PC-3 (cell line): ENCODE results near the gene CCDC144A.
"Not testable (repeated sequence)": the region's sequence is repeated elsewhere in the genome, so short reads cannot be mapped to it uniquely, and the experiment has no call there.

Experiments
- EZH2 ChIP-seq: fragments of 300-600 bp; sonication (generic); IDR thresholded peaks from one replicate; pipeline ENCODE4 v1.6.1; 2017; ENCODE audit warnings: antibody characterized with exemption, mild to moderate bottlenecking, low read length; ENCODE audit not compliant: unreplicated experiment
- TF ChIP-seq, protein P1 (sequence below): fragments of 300-600 bp; sonication (generic); conservative IDR thresholded peaks from 2 replicates; pipeline ENCODE4 v1.5.1; 2017; ENCODE audit warnings: antibody characterized with exemption, low read depth, mild to moderate bottlenecking, low read length

GRCh38 chr17:16751924-16752287, 61.9 kb downstream of the CCDC144A start:
- TF ChIP-seq, protein P1, sequence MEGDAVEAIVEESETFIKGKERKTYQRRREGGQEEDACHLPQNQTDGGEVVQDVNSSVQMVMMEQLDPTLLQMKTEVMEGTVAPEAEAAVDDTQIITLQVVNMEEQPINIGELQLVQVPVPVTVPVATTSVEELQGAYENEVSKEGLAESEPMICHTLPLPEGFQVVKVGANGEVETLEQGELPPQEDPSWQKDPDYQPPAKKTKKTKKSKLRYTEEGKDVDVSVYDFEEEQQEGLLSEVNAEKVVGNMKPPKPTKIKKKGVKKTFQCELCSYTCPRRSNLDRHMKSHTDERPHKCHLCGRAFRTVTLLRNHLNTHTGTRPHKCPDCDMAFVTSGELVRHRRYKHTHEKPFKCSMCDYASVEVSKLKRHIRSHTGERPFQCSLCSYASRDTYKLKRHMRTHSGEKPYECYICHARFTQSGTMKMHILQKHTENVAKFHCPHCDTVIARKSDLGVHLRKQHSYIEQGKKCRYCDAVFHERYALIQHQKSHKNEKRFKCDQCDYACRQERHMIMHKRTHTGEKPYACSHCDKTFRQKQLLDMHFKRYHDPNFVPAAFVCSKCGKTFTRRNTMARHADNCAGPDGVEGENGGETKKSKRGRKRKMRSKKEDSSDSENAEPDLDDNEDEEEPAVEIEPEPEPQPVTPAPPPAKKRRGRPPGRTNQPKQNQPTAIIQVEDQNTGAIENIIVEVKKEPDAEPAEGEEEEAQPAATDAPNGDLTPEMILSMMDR = 0 out of 2 replicates have a peak, but pooled peaks have one; percentile 8
- TF ChIP-seq EZH2 = not testable (repeated sequence)
